Measurements from ENCODE around the gene STAP1. TPM values are rescaled to one million over a fixed set of nuclear protein-coding genes. Genes with fewer than 3 reads are reported as not detected.
"Not testable (repeated sequence)": the region's sequence is repeated elsewhere in the genome, so short reads cannot be mapped to it uniquely, and the experiment has no call there.

STAP1 gene
- total RNA-seq, 4 donors from 2014 or later: 0.55 to 6.2 (median 4.9) TPM; not detected in 1

GRCh38 chr4:67624939-67625338 lies 66.4 kb downstream of the STAP1 start:
- 75 to 85% methylated on average over 2 to 3 of the region's 3 CpGs for WGBS, 2 donors (ENCODE audit: low coverage in 1 of 2)
- DNase-seq: no peak
- Histone ChIP-seq H3K27ac (no peak overlapping the region), H3K27me3 (no peaks in the 10 kb centered on the region), H3K9me3 (no peaks in the 10 kb centered on the region), H3K36me3 (peaks cover 0 to 53% (median 25%) of the 10 kb centered on the region in 4 donors), H3K4me1 (no peaks in the 10 kb centered on the region), H3K4me3 (no peak overlapping the region)
- in situ Hi-C loops (cut with MboI; ENCODE audit: low pct_ligation_motif_present in 1 of 4, low pct_unique_long_range_greater_than_20kb in 1 of 4, low sequenced_read_pairs in 3 of 4) (no loop called here), intact Hi-C loops (cut with DNase I; ENCODE audit: low total_unique reads) (no loop called here)
- TF ChIP-seq POLR2AphosphoS5 (IDR thresholded peaks at IDR 0.05): no peak
- TF ChIP-seq POLR2A (IDR thresholded peaks at IDR 0.05): no peak
- TF ChIP-seq CTCF (IDR thresholded peaks at IDR 0.05): no peak
- no peak for TF ChIP-seq EP300 (IDR thresholded peaks at IDR 0.05; ENCODE audit: low read depth)

GRCh38 chr4:67632492-67632891 lies 74.0 kb downstream of the STAP1 start:
- no peak overlapping the region for H3K27ac ChIP-seq
- TF ChIP-seq CTCF (IDR thresholded peaks at IDR 0.05): no peak
- TF ChIP-seq POLR2A (IDR thresholded peaks at IDR 0.05): no peak
- TF ChIP-seq EP300 (IDR thresholded peaks at IDR 0.05; ENCODE audit: low read depth): no peak
- TF ChIP-seq POLR2AphosphoS5 (IDR thresholded peaks at IDR 0.05): no peak
- intact Hi-C loops (cut with DNase I; ENCODE audit: low total_unique reads) (no loop called here), in situ Hi-C loops (cut with MboI; ENCODE audit: low pct_ligation_motif_present in 1 of 4, low pct_unique_long_range_greater_than_20kb in 1 of 4, low sequenced_read_pairs in 3 of 4) (no loop called here)
- H3K4me1 ChIP-seq: no peaks in the 10 kb centered on the region
- H3K36me3 ChIP-seq: peaks cover 0 to 43% (median 21%) of the 10 kb centered on the region in 4 donors
- WGBS, 2 donors (ENCODE audit: low coverage in 1 of 2): 62 to 77% methylated on average over 3 of the region's 3 CpGs
- DNase-seq: no peak
- no peak overlapping the region for H3K4me3 ChIP-seq
- H3K27me3 ChIP-seq: no peaks in the 10 kb centered on the region
- no peaks in the 10 kb centered on the region for H3K9me3 ChIP-seq

- no peaks in the 10 kb centered on the region for H3K27me3 ChIP-seq
- DNase-seq: no peak
- no peaks in the 10 kb centered on the region for H3K9me3 ChIP-seq
- no peak overlapping the region for H3K4me3 ChIP-seq
- intact Hi-C loops (cut with DNase I; ENCODE audit: low total_unique reads): no loop called here
- TF ChIP-seq POLR2A (IDR thresholded peaks at IDR 0.05): no peak
- TF ChIP-seq POLR2AphosphoS5 (IDR thresholded peaks at IDR 0.05): no peak
- no peak for TF ChIP-seq EP300 (IDR thresholded peaks at IDR 0.05; ENCODE audit: low read depth)
- no peak for TF ChIP-seq CTCF (IDR thresholded peaks at IDR 0.05)
- peaks cover 0 to 52% (median 24%) of the 10 kb centered on the region in 4 donors for H3K36me3 ChIP-seq
- 77 to 81% methylated on average over 2 of the region's 2 CpGs for WGBS, 2 donors (ENCODE audit: low coverage in 1 of 2)
- in situ Hi-C loops (cut with MboI; ENCODE audit: low pct_ligation_motif_present in 1 of 4, low pct_unique_long_range_greater_than_20kb in 1 of 4, low sequenced_read_pairs in 3 of 4): no loop called here
- H3K4me1 ChIP-seq: no peaks in the 10 kb centered on the region
- no peak overlapping the region for H3K27ac ChIP-seq
Measured at GRCh38 chr4:67634741-67635140, 76.2 kb downstream of the STAP1 start.

GRCh38 chr4:67635331-67635730 lies 76.8 kb downstream of the STAP1 start:
- in situ Hi-C loops (cut with MboI; ENCODE audit: low pct_ligation_motif_present in 1 of 4, low pct_unique_long_range_greater_than_20kb in 1 of 4, low sequenced_read_pairs in 3 of 4) (no loop called here), intact Hi-C loops (cut with DNase I; ENCODE audit: low total_unique reads) (no loop called here)
- TF ChIP-seq CTCF (IDR thresholded peaks at IDR 0.05): no peak
- no peak for TF ChIP-seq POLR2A (IDR thresholded peaks at IDR 0.05)
- no peak for TF ChIP-seq POLR2AphosphoS5 (IDR thresholded peaks at IDR 0.05)
- TF ChIP-seq EP300 (IDR thresholded peaks at IDR 0.05; ENCODE audit: low read depth): no peak
- 88 to 93% methylated on average over 2 of the region's 2 CpGs for WGBS, 2 donors (ENCODE audit: low coverage in 1 of 2)
- no peaks in the 10 kb centered on the region for H3K4me1 ChIP-seq
- no peak overlapping the region for H3K4me3 ChIP-seq
- H3K27ac ChIP-seq: no peak overlapping the region
- H3K27me3 ChIP-seq: no peaks in the 10 kb centered on the region
- peaks cover 0 to 46% (median 22%) of the 10 kb centered on the region in 4 donors for H3K36me3 ChIP-seq
- DNase-seq: no peak
- no peaks in the 10 kb centered on the region for H3K9me3 ChIP-seq

GRCh38 chr4:67636978-67637377 lies 78.5 kb downstream of the STAP1 start:
- in situ Hi-C loops (cut with MboI; ENCODE audit: low pct_ligation_motif_present in 1 of 4, low pct_unique_long_range_greater_than_20kb in 1 of 4, low sequenced_read_pairs in 3 of 4); H3K4me1 ChIP-seq; H3K27ac ChIP-seq; H3K4me3 ChIP-seq; H3K9me3 ChIP-seq; DNase-seq; intact Hi-C loops (cut with DNase I; ENCODE audit: low total_unique reads); H3K27me3 ChIP-seq: not testable (repeated sequence)
- 97% methylated on average over 15 of the region's 30 CpGs; no CpG with 5 or more reads in 1 of the 2 donors for WGBS, 2 donors (ENCODE audit: low coverage in 1 of 2)
- peaks cover 0 to 37% (median 15%) of the 10 kb centered on the region in 4 donors for H3K36me3 ChIP-seq
